A549 (cell line): ENCODE data around the gene PLEKHA6. TPM values are rescaled to one million over a fixed set of nuclear protein-coding genes. Genes with fewer than 3 reads are reported as not detected.

ENCODE experiments used
- ATAC-seq, 2 experiments: fragments of 200-7000 bp in 1 of 2; fragments of >200 bp in 1 of 2; cut with Nextera tagmentation in 1 of 2; cut with Tn5 transposase in 1 of 2; 3 replicates each; pipeline versions ENCODE4 v1.8.0 to v1.9.1; 2018 to 2020; ENCODE audit warnings: mild to moderate bottlenecking in 1 of 2, moderate library complexity in 1 of 2
- CTCF ChIA-PET: fragments of 300-600 bp; sonication (Branson Sonifier 250); formaldehyde crosslinking; extraction: SDS; loops from one replicate; lab custom pipeline; 2021; ENCODE audit warnings: antibody characterized with exemption, inconsistent platforms; lab: Yijun Ruan, JAX
- POLR2A ChIA-PET: fragments of 350-600 bp; formaldehyde crosslinking; extraction: SDS; loops from one replicate; lab custom pipeline; 2021; ENCODE audit warnings: antibody characterized with exemption, inconsistent platforms; lab: Yijun Ruan, JAX
- DNase-seq, 2 experiments: peaks; one replicate each; pipeline versions ENCODE4 v3.0.0 to v3.0.0-alpha.2; 2011 to 2016; ENCODE audit warnings: low read depth in 1 of 2, low spot score in 1 of 2
- FAIRE-seq: peaks from 2 replicates; lab custom pipeline; 2011; peaks lifted over from hg19 to GRCh38; lab: Jason Lieb, UNC
- H3K27ac ChIP-seq, 2 experiments: fragments of >200 bp; sonication (Bioruptor Twin); formaldehyde crosslinking; 3 replicates each; pipeline ENCODE4 v1.5.1; 2016 to 2017
- H3K4me1 ChIP-seq: fragments of >200 bp; sonication (Bioruptor Twin); formaldehyde crosslinking; 3 replicates; pipeline ENCODE4 v1.6.1; 2016
- H3K4me2 ChIP-seq: fragments of >200 bp; sonication (Bioruptor Twin); formaldehyde crosslinking; 3 replicates; pipeline ENCODE4 v1.6.1; 2016
- H3K4me3 ChIP-seq: fragments of >200 bp; sonication (Bioruptor Twin); formaldehyde crosslinking; 3 replicates; pipeline ENCODE4 v1.5.1; 2016
- H3K9me3 ChIP-seq: fragments of >200 bp; sonication (Bioruptor Twin); formaldehyde crosslinking; 3 replicates; pipeline ENCODE4 v1.6.1; 2016
- CBX2 ChIP-seq: fragments of 200-600 bp; sonication (generic); IDR thresholded peaks from 2 replicates; pipeline ENCODE4 v1.6.1; 2016; ENCODE audit warnings: low read depth, mild to moderate bottlenecking, borderline replicate concordance
- EHF ChIP-seq: fragments of 250-450 bp; sonication (Bioruptor Pico); IDR thresholded peaks from 2 replicates; pipeline ENCODE4 v1.5.0; 2020; ENCODE audit warnings: mild to moderate bottlenecking
- EP300 ChIP-seq, 2 experiments: fragments of >200 bp; sonication (Bioruptor Twin); formaldehyde crosslinking; IDR thresholded peaks; 2 replicates in 1 of 2; 3 replicates in 1 of 2; pipeline ENCODE4 v1.6.1; 2016 to 2017
- ESRRA ChIP-seq: fragments of 150-350 bp; IDR thresholded peaks from 2 replicates; pipeline ENCODE4 v1.6.1; 2014; ENCODE audit warnings: mild to moderate bottlenecking, low read length, borderline replicate concordance
- FOSB ChIP-seq: fragments of 250-450 bp; sonication (Bioruptor Pico); IDR thresholded peaks from 2 replicates; pipeline ENCODE4 v1.5.0; 2020; ENCODE audit warnings: mild to moderate bottlenecking, moderate library complexity
- HES2 ChIP-seq: fragments of >200 bp; sonication (Bioruptor Twin); formaldehyde crosslinking; IDR thresholded peaks from 2 replicates; pipeline ENCODE4 v1.6.1; 2016
- HEYL ChIP-seq: fragments of 250-450 bp; sonication (Bioruptor Pico); IDR thresholded peaks from 2 replicates; pipeline ENCODE4 v1.8.0; 2021; ENCODE audit warnings: mild to moderate bottlenecking, moderate library complexity
- HMGXB4 ChIP-seq: fragments of 250-450 bp; sonication (Bioruptor Pico); IDR thresholded peaks from 2 replicates; pipeline ENCODE4 v1.5.0; 2021; ENCODE audit warnings: mild to moderate bottlenecking, moderate library complexity, borderline replicate concordance
- HOXA7 ChIP-seq: fragments of 250-450 bp; sonication (Bioruptor Pico); IDR thresholded peaks from 2 replicates; pipeline ENCODE4 v1.5.0; 2020; ENCODE audit warnings: mild to moderate bottlenecking, moderate library complexity
- HOXB5 ChIP-seq: fragments of 250-450 bp; sonication (Bioruptor Pico); IDR thresholded peaks from 2 replicates; pipeline ENCODE4 v1.5.0; 2020; ENCODE audit warnings: mild to moderate bottlenecking, moderate library complexity
- JUN ChIP-seq, 2 experiments: fragments of >200 bp; sonication (Bioruptor Twin); formaldehyde crosslinking; IDR thresholded peaks; 2 replicates in 1 of 2; 3 replicates in 1 of 2; pipeline ENCODE4 v1.6.1; 2016 to 2017
- MAX ChIP-seq: IDR thresholded peaks from 2 replicates; pipeline ENCODE4 v1.6.1; 2012
- PBX3 ChIP-seq: IDR thresholded peaks from 2 replicates; pipeline ENCODE4 v1.6.1; 2012
- RAD21 ChIP-seq, 2 experiments: fragments of >200 bp in 1 of 2; sonication (Bioruptor Twin) in 1 of 2; formaldehyde crosslinking in 1 of 2; IDR thresholded peaks in 1 of 2; conservative IDR thresholded peaks in 1 of 2; 2 replicates in 1 of 2; 3 replicates in 1 of 2; pipeline ENCODE4 v1.6.1; 2012 to 2018; ENCODE audit warnings: inconsistent platforms in 1 of 2
- RCOR1 ChIP-seq: fragments of 150-350 bp; IDR thresholded peaks from 2 replicates; pipeline ENCODE4 v1.6.1; 2014; ENCODE audit warnings: antibody characterized with exemption, low read length, low read depth
- REST ChIP-seq: fragments of 200-600 bp; sonication (generic); IDR thresholded peaks from 2 replicates; pipeline ENCODE4 v1.6.1; 2016; ENCODE audit warnings: antibody characterized with exemption, mild to moderate bottlenecking, moderate library complexity
- SREBF2 ChIP-seq: fragments of 450-650 bp; IDR thresholded peaks from 2 replicates; pipeline ENCODE4 v1.6.1; 2014; ENCODE audit warnings: mild to moderate bottlenecking, moderate library complexity
- TFCP2L1 ChIP-seq: fragments of 250-450 bp; sonication (Bioruptor Pico); IDR thresholded peaks from 2 replicates; pipeline ENCODE4 v1.5.0; 2021; ENCODE audit warnings: mild to moderate bottlenecking
- USF2 ChIP-seq: fragments of 450-650 bp; IDR thresholded peaks from 2 replicates; pipeline ENCODE4 v1.6.1; 2014; ENCODE audit warnings: antibody characterized with exemption
- ZNF302 ChIP-seq: fragments of 250-450 bp; sonication (Bioruptor Pico); IDR thresholded peaks from 2 replicates; pipeline ENCODE4 v1.9.0; 2021; ENCODE audit warnings: inconsistent platforms, mild to moderate bottlenecking, moderate library complexity
- ZSCAN20 ChIP-seq: fragments of 250-450 bp; sonication (Bioruptor Pico); IDR thresholded peaks from 2 replicates; pipeline ENCODE4 v1.8.0; 2022; ENCODE audit warnings: mild to moderate bottlenecking, moderate library complexity
- WGBS: methylation state at CpG from one replicate; pipeline ENCODE4 v1.1.6; 2017; ENCODE audit errors: missing lambda C conversion rate; 5-methylcytosine and 5-hydroxymethylcytosine counted together
- polyA plus RNA-seq, 4 experiments: library from polyadenylated mRNA; depleted of rRNA in 3 of 4; stranded (reverse); fragments of >200 nt; fragmentation: RNase III in 1 of 4; extraction: RNeasy Plus Mini Kit Qiagen cat#74134 plus additional on column Dnase treatment in 1 of 4; gene quantifications; 2 replicates in 3 of 4; 3 replicates in 1 of 4; pipeline ENCODE4 v1.2.3, GENCODE V29; 2011 to 2017

The PLEKHA6 gene
- polyA plus RNA-seq, 2 of the 4 experiments (the other 2 are of a cell fraction) = 13.0 to 26.2 TPM

GRCh38 chr1:204338997-204339396 is 20.7 kb downstream of the PLEKHA6 start:
- DNase-seq (no peak), FAIRE-seq (no peak), ATAC-seq (no peak)
- no peak overlapping the region for H3K27ac ChIP-seq
- H3K4me3 ChIP-seq = no peak overlapping the region
- CTCF ChIA-PET = interaction anchor here (1.6 to 7.3 kb wide), 3 partner anchors 24 to 81 kb away, joined by 5 to 38 read pairs (median 5); no protein-coding TSS in a partner anchor
- POLR2A ChIA-PET = no interaction called here
- TF ChIP-seq ESRRA (no peak), FOSB (CRISPR knock-in tag) (no peak), EHF (CRISPR knock-in tag) (no peak), JUN (IDR thresholded peaks at IDR 0.05) (no peak), HOXA7 (CRISPR knock-in tag) (no peak), SREBF2 (no peak), HEYL (CRISPR knock-in tag) (no peak), RCOR1 (no peak), CBX2 (no peak), EP300 (IDR thresholded peaks at IDR 0.05) (no peak), PBX3 (no peak), MAX (no peak), HES2 (no peak), RAD21 (conservative IDR thresholded peaks at IDR 0.05 in 1 of 2, IDR thresholded peaks at IDR 0.05 in 1 of 2) (no peak), HOXB5 (CRISPR knock-in tag) (no peak), ZSCAN20 (no peak), HMGXB4 (CRISPR knock-in tag) (no peak), USF2 (no peak), REST (no peak)
- H3K9me3 ChIP-seq = no peaks in the 10 kb centered on the region
- H3K4me1 ChIP-seq = peaks cover 24% of the 10 kb centered on the region
- no peak overlapping the region for H3K4me2 ChIP-seq
- WGBS = 96% methylated on average over 12 of the region's 12 CpGs

GRCh38 chr1:204338360-204338759 is 21.4 kb downstream of the PLEKHA6 start:
- ATAC-seq (no peak), FAIRE-seq (no peak), DNase-seq (no peak)
- Histone ChIP-seq H3K27ac (no peak overlapping the region), H3K4me1 (peaks cover 25% of the 10 kb centered on the region), H3K4me3 (no peak overlapping the region), H3K4me2 (no peak overlapping the region), H3K9me3 (no peaks in the 10 kb centered on the region)
- ChIA-PET CTCF (interaction anchor here (7.3 kb wide), 1 partner anchor 81 kb away, joined by 38 read pairs; no protein-coding TSS in a partner anchor), POLR2A (no interaction called here)
- WGBS = 84% methylated on average over 2 of the region's 2 CpGs
- no peak for TF ChIP-seq TFCP2L1 (CRISPR knock-in tag)
- TF ChIP-seq ZNF302 (CRISPR knock-in tag) = no peak
